OCI-LY1 (cell line): Measurements from ENCODE around the gene MAMDC2.

Experiments
- H2AFZ ChIP-seq: fragments of 200-600 bp; sonication (generic), shearing (Covaris generic); 2 replicates; pipeline ENCODE4 v1.6.0; 2014; ENCODE audit warnings: antibody characterized with exemption, mild to moderate bottlenecking, low read length
- H3F3A ChIP-seq: fragments of 200-600 bp; sonication (generic), shearing (Covaris generic); 2 replicates; pipeline ENCODE4 v1.6.0; 2014; ENCODE audit warnings: mild to moderate bottlenecking, antibody characterized with exemption, low read length, moderate library complexity; ENCODE audit not compliant: insufficient read depth
- H3K27ac ChIP-seq: fragments of 200-600 bp; sonication (generic); 2 replicates; pipeline ENCODE4 v1.5.1; 2014; ENCODE audit warnings: low read length, mixed run types, mild to moderate bottlenecking, low read depth; ENCODE audit not compliant: poor library complexity, severe bottlenecking
- H3K27me3 ChIP-seq: fragments of 200-600 bp; sonication (generic); 2 replicates; pipeline ENCODE4 v1.6.0; 2014; ENCODE audit warnings: antibody characterized with exemption, mild to moderate bottlenecking, low read length, moderate library complexity; ENCODE audit not compliant: insufficient read depth
- H3K36me3 ChIP-seq: fragments of 200-600 bp; sonication (generic); 2 replicates; pipeline ENCODE4 v1.6.1; 2014; ENCODE audit warnings: mild to moderate bottlenecking, antibody characterized with exemption, low read length, moderate library complexity, mixed read lengths; ENCODE audit not compliant: insufficient read depth
- H3K4me1 ChIP-seq: fragments of 200-600 bp; sonication (generic); 2 replicates; pipeline ENCODE4 v1.5.1; 2014; ENCODE audit warnings: mild to moderate bottlenecking, low read length, moderate library complexity; ENCODE audit not compliant: insufficient read depth, severe bottlenecking
- H3K4me2 ChIP-seq: fragments of 200-600 bp; sonication (generic), shearing (Covaris generic); 2 replicates; pipeline ENCODE4 v1.6.1; 2014; ENCODE audit warnings: low read length
- H3K4me3 ChIP-seq: fragments of 200-600 bp; sonication (generic); 2 replicates; pipeline ENCODE4 v1.5.1; 2014; ENCODE audit warnings: low read length, low read depth, mild to moderate bottlenecking, mixed read lengths; ENCODE audit not compliant: poor library complexity, severe bottlenecking
- H3K79me2 ChIP-seq: fragments of 200-600 bp; shearing (Covaris generic); 2 replicates; pipeline ENCODE4 v1.6.1; 2016; ENCODE audit warnings: mixed run types, low read length, mixed read lengths; ENCODE audit not compliant: insufficient read depth
- H3K9ac ChIP-seq: fragments of 200-600 bp; sonication (generic), shearing (Covaris generic); 2 replicates; pipeline ENCODE4 v1.6.1; 2014; ENCODE audit warnings: mild to moderate bottlenecking, low read length, mixed read lengths
- H3K9me2 ChIP-seq: fragments of 200-600 bp; sonication (generic), shearing (Covaris generic); 2 replicates; pipeline ENCODE4 v1.6.1; 2014; ENCODE audit warnings: low read depth, mild to moderate bottlenecking, low read length, mixed read lengths
- H3K9me3 ChIP-seq: fragments of 200-600 bp; shearing (Covaris generic); 2 replicates; pipeline ENCODE4 v1.6.1; 2014; ENCODE audit warnings: low read length, mixed read lengths
- H4K20me1 ChIP-seq: fragments of 200-600 bp; sonication (generic), shearing (Covaris generic); 2 replicates; pipeline ENCODE4 v1.6.0; 2016; ENCODE audit warnings: mild to moderate bottlenecking, low read length; ENCODE audit not compliant: insufficient read depth
- CTCF ChIP-seq: fragments of 200-600 bp; sonication (generic), shearing (Covaris generic); IDR thresholded peaks from 2 replicates; pipeline ENCODE4 v1.5.1; 2017; ENCODE audit warnings: mild to moderate bottlenecking, antibody characterized with exemption, low read length, moderate library complexity, mixed read lengths
- EZH2 ChIP-seq: fragments of 200-600 bp; sonication (generic), shearing (Covaris generic); IDR thresholded peaks from 2 replicates; pipeline ENCODE4 v1.8.0; 2017; ENCODE audit warnings: borderline replicate concordance, mixed run types, mild to moderate bottlenecking, antibody characterized with exemption, low read length, moderate library complexity, mixed read lengths

MAMDC2 gene

GRCh38 chr9:70222354-70222753 is 178.7 kb downstream of the MAMDC2 start:
- H3K27ac ChIP-seq: no peak overlapping the region
- TF ChIP-seq CTCF (no peak), EZH2 (no peak)
- no peaks in the 10 kb centered on the region for H3K27me3 ChIP-seq
- H2AFZ ChIP-seq: no peak overlapping the region
- no peaks in the 10 kb centered on the region for H3K9me2 ChIP-seq
- H3K36me3 ChIP-seq: no peaks in the 10 kb centered on the region
- H3K4me3 ChIP-seq: no peak overlapping the region
- no peaks in the 10 kb centered on the region for H3K9me3 ChIP-seq
- no peak overlapping the region for H3K4me2 ChIP-seq
- no peaks in the 10 kb centered on the region for H3K79me2 ChIP-seq
- H3K9ac ChIP-seq: no peak overlapping the region
- H4K20me1 ChIP-seq: no peaks in the 10 kb centered on the region
- no peaks in the 10 kb centered on the region for H3F3A ChIP-seq
- no peaks in the 10 kb centered on the region for H3K4me1 ChIP-seq

- no peaks in the 10 kb centered on the region for H3K27me3 ChIP-seq
Observed at GRCh38 chr9:70228118-70228517, 184.5 kb downstream of the MAMDC2 start.

GRCh38 chr9:70228611-70229010 is 185.0 kb downstream of the MAMDC2 start:
- no peaks in the 10 kb centered on the region for H3K9me2 ChIP-seq
- no peak overlapping the region for H3K4me2 ChIP-seq
- TF ChIP-seq CTCF: no peak
- TF ChIP-seq EZH2: no peak
- no peaks in the 10 kb centered on the region for H3F3A ChIP-seq
- no peaks in the 10 kb centered on the region for H4K20me1 ChIP-seq
- H2AFZ ChIP-seq: no peak overlapping the region
- H3K27me3 ChIP-seq: no peaks in the 10 kb centered on the region
- no peaks in the 10 kb centered on the region for H3K4me1 ChIP-seq
- H3K79me2 ChIP-seq: no peaks in the 10 kb centered on the region
- no peak overlapping the region for H3K27ac ChIP-seq
- no peak overlapping the region for H3K9ac ChIP-seq
- no peaks in the 10 kb centered on the region for H3K36me3 ChIP-seq
- H3K4me3 ChIP-seq: no peak overlapping the region
- H3K9me3 ChIP-seq: no peaks in the 10 kb centered on the region

More at GRCh38 chr9:70228118-70228517, 184.5 kb downstream of the MAMDC2 start:
- Histone ChIP-seq H3K79me2 (no peaks in the 10 kb centered on the region), H3K4me3 (no peak overlapping the region), H3K9me2 (no peaks in the 10 kb centered on the region), H3K36me3 (no peaks in the 10 kb centered on the region), H2AFZ (no peak overlapping the region), H3K4me2 (no peak overlapping the region), H3K9ac (no peak overlapping the region), H3K4me1 (no peaks in the 10 kb centered on the region), H3F3A (no peaks in the 10 kb centered on the region), H3K27ac (no peak overlapping the region), H4K20me1 (no peaks in the 10 kb centered on the region), H3K9me3 (no peaks in the 10 kb centered on the region)
- no peak for TF ChIP-seq CTCF
- TF ChIP-seq EZH2: no peak
